ENCODE results near the gene TMEM240.

DNA sequence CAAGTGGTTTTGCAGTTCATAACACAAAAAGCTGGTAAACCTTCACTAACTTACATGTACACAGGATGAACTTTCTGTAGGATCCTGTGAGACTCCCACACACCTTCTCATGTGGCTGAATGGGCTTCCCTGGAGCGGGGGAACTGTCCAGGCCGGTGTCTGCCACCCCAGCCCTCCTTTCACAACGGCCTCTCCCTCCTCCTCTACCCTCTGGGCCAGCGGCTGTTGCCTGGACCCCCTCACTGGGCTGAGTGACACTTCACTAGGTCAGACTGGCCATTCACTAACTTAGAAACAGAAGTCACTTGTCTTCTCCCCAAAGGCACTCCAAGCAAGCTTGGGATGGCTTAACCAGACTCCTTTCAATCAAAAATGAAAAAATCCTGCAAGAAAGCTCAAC is 18.2 kb upstream of the TMEM240 start:
- TF ChIP-seq CTCF (IDR thresholded peaks at IDR 0.05) (no peak), POLR2A (IDR thresholded peaks at IDR 0.05) (no peak)
